ENCODE results near the gene ARAP2.

DNA sequence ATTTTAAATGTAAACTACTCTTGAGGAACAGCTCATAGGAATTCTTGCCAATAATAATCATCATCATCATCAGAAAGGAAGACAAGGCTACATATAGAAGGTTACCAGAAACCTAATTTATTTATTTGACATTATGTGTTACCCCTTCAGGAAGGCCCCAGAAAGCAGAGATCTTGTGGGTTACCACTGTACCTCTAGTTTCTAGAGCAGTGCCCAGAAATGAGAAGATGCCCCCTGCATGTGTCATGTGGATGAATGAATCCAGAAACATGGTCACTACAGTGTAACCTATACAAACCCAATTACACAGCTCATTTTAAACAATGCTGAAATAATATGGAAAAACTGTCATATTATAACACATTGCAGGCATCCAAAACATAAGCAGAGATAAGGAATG is 70.4 kb downstream of the ARAP2 start:
- TF ChIP-seq, protein P1, sequence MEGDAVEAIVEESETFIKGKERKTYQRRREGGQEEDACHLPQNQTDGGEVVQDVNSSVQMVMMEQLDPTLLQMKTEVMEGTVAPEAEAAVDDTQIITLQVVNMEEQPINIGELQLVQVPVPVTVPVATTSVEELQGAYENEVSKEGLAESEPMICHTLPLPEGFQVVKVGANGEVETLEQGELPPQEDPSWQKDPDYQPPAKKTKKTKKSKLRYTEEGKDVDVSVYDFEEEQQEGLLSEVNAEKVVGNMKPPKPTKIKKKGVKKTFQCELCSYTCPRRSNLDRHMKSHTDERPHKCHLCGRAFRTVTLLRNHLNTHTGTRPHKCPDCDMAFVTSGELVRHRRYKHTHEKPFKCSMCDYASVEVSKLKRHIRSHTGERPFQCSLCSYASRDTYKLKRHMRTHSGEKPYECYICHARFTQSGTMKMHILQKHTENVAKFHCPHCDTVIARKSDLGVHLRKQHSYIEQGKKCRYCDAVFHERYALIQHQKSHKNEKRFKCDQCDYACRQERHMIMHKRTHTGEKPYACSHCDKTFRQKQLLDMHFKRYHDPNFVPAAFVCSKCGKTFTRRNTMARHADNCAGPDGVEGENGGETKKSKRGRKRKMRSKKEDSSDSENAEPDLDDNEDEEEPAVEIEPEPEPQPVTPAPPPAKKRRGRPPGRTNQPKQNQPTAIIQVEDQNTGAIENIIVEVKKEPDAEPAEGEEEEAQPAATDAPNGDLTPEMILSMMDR (IDR thresholded peaks at IDR 0.05 in 8 of 11, conservative IDR thresholded peaks at IDR 0.05 in 3 of 11) = no peak
- no peak for TF ChIP-seq POLR2A (IDR thresholded peaks at IDR 0.05)

Data from spleen (tissue), 7 donors.